MCF 10A (cell line): Measurements from ENCODE around the gene RAPGEF6. TPM values are rescaled to one million over a fixed set of nuclear protein-coding genes. Genes with fewer than 3 reads are reported as not detected.

ENCODE experiments used
- Bru-seq: library from RNA; stranded (reverse); fragments of 400-500 nt; gene quantifications from one replicate; lab custom pipeline; 2021; lab: Mats Ljungman, UMichigan
- BruChase-seq, 2 experiments: library from RNA; stranded (reverse); fragments of 400-500 nt; gene quantifications; one replicate each; lab custom pipeline; 2021; lab: Mats Ljungman, UMichigan
- BruUV-seq: library from RNA; stranded (reverse); fragments of 400-500 nt; replicated peaks from 2 replicates; lab custom pipeline; 2021; lab: Mats Ljungman, UMichigan
- CTCF ChIA-PET: fragments of 300-600 bp; sonication (Branson Sonifier 250); formaldehyde crosslinking; extraction: SDS; loops from one replicate; lab custom pipeline; 2021; ENCODE audit warnings: antibody characterized with exemption, inconsistent platforms; lab: Yijun Ruan, JAX
- POLR2A ChIA-PET: fragments of 300-600, 350-650 bp; sonication (Branson Sonifier 250); formaldehyde crosslinking; extraction: SDS; loops from one replicate; lab custom pipeline; 2020; ENCODE audit warnings: antibody characterized with exemption, inconsistent platforms; lab: Yijun Ruan, JAX
- DNase-seq: peaks from one replicate; pipeline ENCODE4 v3.0.0-alpha.2; 2018; ENCODE audit not compliant: unreplicated experiment
- H3K27ac Mint-ChIP-seq: one replicate; pipeline ENCODE4 v1.8.0; 2022; ENCODE audit warnings: mild to moderate bottlenecking, low read depth, mixed read lengths; ENCODE audit not compliant: unreplicated experiment
- H3K27me3 Mint-ChIP-seq: one replicate; pipeline ENCODE4 v1.8.0; 2022; ENCODE audit warnings: mixed read lengths; ENCODE audit not compliant: insufficient read depth, unreplicated experiment
- H3K36me3 Mint-ChIP-seq: one replicate; pipeline ENCODE4 v1.8.0; 2022; ENCODE audit warnings: mild to moderate bottlenecking, moderate library complexity, mixed read lengths; ENCODE audit not compliant: insufficient read depth, unreplicated experiment
- H3K4me1 Mint-ChIP-seq: one replicate; pipeline ENCODE4 v1.8.0; 2022; ENCODE audit warnings: mixed read lengths; ENCODE audit not compliant: insufficient read depth, unreplicated experiment
- H3K4me3 Mint-ChIP-seq: one replicate; pipeline ENCODE4 v1.8.0; 2022; ENCODE audit warnings: mild to moderate bottlenecking, moderate library complexity, mixed read lengths; ENCODE audit not compliant: unreplicated experiment
- H3K9me3 Mint-ChIP-seq: one replicate; pipeline ENCODE4 v1.8.0; 2022; ENCODE audit warnings: mixed read lengths; ENCODE audit not compliant: unreplicated experiment
- CTCF ChIP-seq: fragments of 200-600 bp; IDR thresholded peaks from one replicate; pipeline ENCODE4 v1.8.0; 2022; ENCODE audit warnings: antibody characterized with exemption, mild to moderate bottlenecking; ENCODE audit not compliant: unreplicated experiment
- intact Hi-C: fragments of 100-400 bp; cut with micrococcal nuclease; formaldehyde crosslinking; loops from 2 replicates; pipeline ENCODE4 v1.14.1; 2022
- long read RNA-seq: library from polyadenylated mRNA; stranded (forward); transcript quantifications from one replicate; pipeline ENCODE4 v2.0.0, GENCODE V29; 2022
- total RNA-seq: library from RNA; stranded (reverse); gene quantifications from 2 replicates; pipeline ENCODE4 v1.2.3, GENCODE V29; 2022

Gene RAPGEF6, protein sequence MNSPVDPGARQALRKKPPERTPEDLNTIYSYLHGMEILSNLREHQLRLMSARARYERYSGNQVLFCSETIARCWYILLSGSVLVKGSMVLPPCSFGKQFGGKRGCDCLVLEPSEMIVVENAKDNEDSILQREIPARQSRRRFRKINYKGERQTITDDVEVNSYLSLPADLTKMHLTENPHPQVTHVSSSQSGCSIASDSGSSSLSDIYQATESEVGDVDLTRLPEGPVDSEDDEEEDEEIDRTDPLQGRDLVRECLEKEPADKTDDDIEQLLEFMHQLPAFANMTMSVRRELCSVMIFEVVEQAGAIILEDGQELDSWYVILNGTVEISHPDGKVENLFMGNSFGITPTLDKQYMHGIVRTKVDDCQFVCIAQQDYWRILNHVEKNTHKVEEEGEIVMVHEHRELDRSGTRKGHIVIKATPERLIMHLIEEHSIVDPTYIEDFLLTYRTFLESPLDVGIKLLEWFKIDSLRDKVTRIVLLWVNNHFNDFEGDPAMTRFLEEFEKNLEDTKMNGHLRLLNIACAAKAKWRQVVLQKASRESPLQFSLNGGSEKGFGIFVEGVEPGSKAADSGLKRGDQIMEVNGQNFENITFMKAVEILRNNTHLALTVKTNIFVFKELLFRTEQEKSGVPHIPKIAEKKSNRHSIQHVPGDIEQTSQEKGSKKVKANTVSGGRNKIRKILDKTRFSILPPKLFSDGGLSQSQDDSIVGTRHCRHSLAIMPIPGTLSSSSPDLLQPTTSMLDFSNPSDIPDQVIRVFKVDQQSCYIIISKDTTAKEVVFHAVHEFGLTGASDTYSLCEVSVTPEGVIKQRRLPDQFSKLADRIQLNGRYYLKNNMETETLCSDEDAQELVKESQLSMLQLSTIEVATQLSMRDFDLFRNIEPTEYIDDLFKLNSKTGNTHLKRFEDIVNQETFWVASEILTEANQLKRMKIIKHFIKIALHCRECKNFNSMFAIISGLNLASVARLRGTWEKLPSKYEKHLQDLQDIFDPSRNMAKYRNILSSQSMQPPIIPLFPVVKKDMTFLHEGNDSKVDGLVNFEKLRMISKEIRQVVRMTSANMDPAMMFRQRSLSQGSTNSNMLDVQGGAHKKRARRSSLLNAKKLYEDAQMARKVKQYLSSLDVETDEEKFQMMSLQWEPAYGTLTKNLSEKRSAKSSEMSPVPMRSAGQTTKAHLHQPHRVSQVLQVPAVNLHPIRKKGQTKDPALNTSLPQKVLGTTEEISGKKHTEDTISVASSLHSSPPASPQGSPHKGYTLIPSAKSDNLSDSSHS (N-terminal part only)
- total RNA-seq (20.5 and 23.4 TPM in 2 replicates), Bru-seq, nascent RNA (percentile 95 among the genes with signal in this experiment), BruChase-seq, experiment 1, labeled RNA remaining after a 6-hour chase (percentile 94 among the genes with signal in this experiment), BruChase-seq, experiment 2, labeled RNA remaining after a 2-hour chase (percentile 98 among the genes with signal in this experiment)
- long read RNA-seq, partial matches to known transcripts: 2 of 3 reads
- long read RNA-seq, other reads (novel, unspliced or antisense): 1 of 3 reads

DNA sequence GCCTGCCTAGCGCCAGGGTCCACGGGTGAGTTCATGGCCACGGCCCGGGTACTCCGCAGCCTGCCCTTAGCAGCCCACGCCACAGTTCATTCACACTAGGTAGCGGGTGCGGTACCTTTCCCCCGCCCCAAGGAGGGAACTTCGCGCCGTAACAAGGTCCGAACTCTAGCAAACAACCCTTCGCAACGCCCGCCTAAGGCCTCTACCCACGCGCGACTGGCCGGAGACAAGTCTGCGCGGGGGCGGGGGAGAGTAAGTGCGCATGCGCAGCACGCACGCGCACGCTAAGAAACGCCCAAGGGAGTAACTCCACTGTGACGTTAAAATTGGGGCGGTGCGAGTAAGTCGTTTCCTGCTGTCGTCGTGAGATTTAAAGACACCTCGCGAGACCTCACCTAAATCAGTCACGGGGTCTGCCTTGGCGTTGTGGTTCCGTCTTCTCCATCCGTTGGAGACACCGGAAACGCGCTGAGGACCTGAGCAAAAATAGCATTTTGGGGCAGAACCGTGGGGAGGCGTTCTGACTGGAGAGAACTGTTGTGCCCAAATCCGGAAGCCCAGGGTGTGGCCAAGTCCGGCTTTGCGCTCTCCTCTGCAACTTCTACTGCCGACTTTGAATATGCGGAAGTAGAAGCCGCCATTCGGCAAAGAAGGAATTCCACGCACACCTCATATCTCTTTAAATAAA, at the start of gene RAPGEF6:
Gene RAPGEF6, minus strand, starts transcription at position 234 of the 688 bp plus-strand sequence. Its CDS starts 199 bp downstream, at position 35.
- ChIA-PET POLR2A (interaction anchor here (0.6 to 1.5 kb wide), 20 partner anchors 9 to 778 kb away, joined by 3 to 29 read pairs (median 4); partner anchors contain the start of gene FNIP1), CTCF (interaction anchor here (1.1 to 1.3 kb wide), 2 partner anchors 44 to 46 kb away, joined by 3 to 10 read pairs; no protein-coding TSS in a partner anchor)
- Mint-ChIP-seq H3K9me3 (no peaks in the 10 kb centered on the region), H3K27ac (peak within 1 kb of the TSS; percentile 97), H3K4me1 (peaks cover 6% of the 10 kb centered on the region), H3K36me3 (peaks cover 11% of the 10 kb centered on the region), H3K4me3 (no peak within 1 kb of the TSS), H3K27me3 (no peaks in the 10 kb centered on the region)
- intact Hi-C loops: loop anchor here (1.0 to 2.0 kb wide), 3 partner anchors 46 to 372 kb away; no protein-coding TSS in a partner anchor
- no TSS peak for BruUV-seq
- TF ChIP-seq CTCF: no peak
- DNase-seq: peak; percentile 100

GRCh38 chr5:131684595-131684994, 49.6 kb upstream of the RAPGEF6 start:
- intact Hi-C loops: no loop called here
- no peaks in the 10 kb centered on the region for H3K27me3 Mint-ChIP-seq
- no peak for TF ChIP-seq CTCF
- DNase-seq: no peak
- H3K4me3 Mint-ChIP-seq: no peak overlapping the region
- CTCF ChIA-PET: interaction anchor here (1.4 kb wide), 1 partner anchor 323 kb away, joined by 3 read pairs; no protein-coding TSS in a partner anchor
- H3K9me3 Mint-ChIP-seq: no peaks in the 10 kb centered on the region
- H3K36me3 Mint-ChIP-seq: peaks cover 75% of the 10 kb centered on the region
- POLR2A ChIA-PET: interaction anchor here (1.1 kb wide), 1 partner anchor 17 kb away, joined by 3 read pairs; no protein-coding TSS in a partner anchor
- H3K27ac Mint-ChIP-seq: no peak overlapping the region
- no TSS peak for BruUV-seq
- H3K4me1 Mint-ChIP-seq: peaks cover 11% of the 10 kb centered on the region

DNA sequence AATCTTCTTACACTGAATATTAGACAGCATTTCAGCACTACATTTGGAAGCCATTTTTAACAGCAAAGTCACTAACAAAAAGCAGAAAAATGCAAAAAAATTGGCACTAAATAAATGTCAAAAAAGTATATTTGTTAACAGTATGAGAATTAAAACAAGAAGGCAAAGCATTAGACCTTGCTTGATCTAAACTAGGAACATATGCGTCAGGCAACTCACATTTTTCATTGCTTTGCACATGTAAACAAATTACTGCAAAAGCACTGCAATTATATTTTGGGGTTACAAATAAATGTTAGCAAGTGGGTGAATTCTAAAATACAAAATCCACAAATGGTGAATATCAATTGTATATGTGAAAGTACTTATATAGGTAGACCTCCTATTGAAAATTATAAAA, 49.0 kb upstream of the RAPGEF6 start:
- intact Hi-C loops: no loop called here
- H3K4me1 Mint-ChIP-seq: peaks cover 13% of the 10 kb centered on the region
- H3K4me3 Mint-ChIP-seq: no peak overlapping the region
- peaks cover 70% of the 10 kb centered on the region for H3K36me3 Mint-ChIP-seq
- H3K9me3 Mint-ChIP-seq: no peaks in the 10 kb centered on the region
- TF ChIP-seq CTCF: no peak
- no TSS peak for BruUV-seq
- no peak for DNase-seq
- POLR2A ChIA-PET: interaction anchor here (0.7 kb wide), 1 partner anchor 104 kb away, joined by 4 read pairs; no protein-coding TSS in a partner anchor
- CTCF ChIA-PET: interaction anchor here (1.4 kb wide), 1 partner anchor 323 kb away, joined by 3 read pairs; no protein-coding TSS in a partner anchor
- H3K27ac Mint-ChIP-seq: no peak overlapping the region
- H3K27me3 Mint-ChIP-seq: no peaks in the 10 kb centered on the region
